Loucy (cell line): ENCODE results near the gene AHCYL1.

Experiments used
- H2AFZ ChIP-seq: fragments of 200-600 bp; sonication (generic); 2 replicates; pipeline ENCODE4 v1.6.0; 2016; ENCODE audit warnings: antibody characterized with exemption, mild to moderate bottlenecking, low read length, moderate library complexity
- H3F3A ChIP-seq: fragments of 200-600 bp; 2 replicates; pipeline ENCODE4 v1.6.0; 2016; ENCODE audit warnings: antibody characterized with exemption, low read depth, mild to moderate bottlenecking
- H3K27me3 ChIP-seq: fragments of 200-600 bp; sonication (generic); 2 replicates; pipeline ENCODE4 v1.6.1; 2014; ENCODE audit warnings: low read length, mild to moderate bottlenecking; ENCODE audit not compliant: insufficient read depth, poor library complexity, severe bottlenecking
- H3K36me3 ChIP-seq: fragments of 200-600 bp; sonication (generic); 2 replicates; pipeline ENCODE4 v1.6.1; 2016; ENCODE audit warnings: low read length; ENCODE audit not compliant: insufficient read depth
- H3K4me1 ChIP-seq: fragments of 200-600 bp; sonication (generic); 2 replicates; pipeline ENCODE4 v1.5.1; 2014; ENCODE audit warnings: low read length, mild to moderate bottlenecking; ENCODE audit not compliant: insufficient read depth, poor library complexity, severe bottlenecking
- H3K4me2 ChIP-seq: fragments of 200-600 bp; sonication (generic); 2 replicates; pipeline ENCODE4 v1.6.0; 2014; ENCODE audit warnings: antibody characterized with exemption, low read length, low read depth, mild to moderate bottlenecking; ENCODE audit not compliant: poor library complexity, severe bottlenecking
- H3K4me3 ChIP-seq: fragments of 200-600 bp; sonication (generic); 2 replicates; pipeline ENCODE4 v1.5.1; 2014; ENCODE audit warnings: low read length, mild to moderate bottlenecking, mixed read lengths; ENCODE audit not compliant: poor library complexity, severe bottlenecking
- H3K79me2 ChIP-seq: fragments of 200-600 bp; sonication (generic); 2 replicates; pipeline ENCODE4 v1.6.1; 2014; ENCODE audit warnings: low read length; ENCODE audit not compliant: insufficient read depth
- H3K9ac ChIP-seq: fragments of 200-600 bp; sonication (generic); 2 replicates; pipeline ENCODE4 v1.6.0; 2014; ENCODE audit warnings: mild to moderate bottlenecking, low read depth, low read length, moderate library complexity; ENCODE audit not compliant: poor library complexity, severe bottlenecking
- H3K9me2 ChIP-seq: fragments of 200-600 bp; sonication (generic); replicated peaks from 2 replicates; pipeline ENCODE4 v1.6.1; 2016; ENCODE audit warnings: low read depth, low read length, mixed read lengths
- H3K9me3 ChIP-seq: fragments of 200-600 bp; sonication (generic); 2 replicates; pipeline ENCODE4 v1.6.1; 2014; ENCODE audit warnings: mild to moderate bottlenecking, antibody characterized with exemption, low read length, low read depth; ENCODE audit not compliant: insufficient read depth
- H4K20me1 ChIP-seq: fragments of 200-600 bp; sonication (generic); 2 replicates; pipeline ENCODE4 v1.6.0; 2014; ENCODE audit warnings: antibody characterized with exemption, low read length, mild to moderate bottlenecking; ENCODE audit not compliant: insufficient read depth, poor library complexity, severe bottlenecking
- EZH2phosphoT487 ChIP-seq: fragments of 200-600 bp; IDR thresholded peaks from 2 replicates; pipeline ENCODE4 v1.6.1; 2018; ENCODE audit warnings: antibody characterized with exemption, mild to moderate bottlenecking, moderate library complexity, borderline replicate concordance
- TF ChIP-seq, protein P1 (sequence below): fragments of 200-600 bp; sonication (generic); conservative IDR thresholded peaks from 2 replicates; pipeline ENCODE4 v1.5.1; 2014; ENCODE audit warnings: mild to moderate bottlenecking, antibody characterized with exemption, low read length

Gene AHCYL1

DNA sequence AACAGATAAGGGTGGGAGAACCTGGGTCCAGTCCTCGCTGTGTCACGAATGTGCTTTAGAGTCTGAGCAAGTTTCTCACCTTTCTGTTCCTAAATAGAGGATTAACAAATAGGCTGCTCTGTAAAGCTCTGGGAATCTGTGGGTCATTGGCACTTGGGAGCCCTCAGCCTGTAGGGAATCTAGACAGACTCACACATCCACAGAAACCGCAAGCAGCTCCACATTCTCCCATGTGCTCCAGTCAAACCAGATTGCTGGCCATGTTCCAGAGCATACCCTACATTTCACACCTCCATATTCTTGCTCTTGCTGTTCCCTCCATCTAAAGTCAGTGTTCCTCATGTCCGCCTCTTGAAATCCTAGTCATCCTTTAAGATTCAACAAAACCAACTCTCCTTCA is 7.8 kb upstream of the AHCYL1 start:
- H3K4me2 ChIP-seq: no peak overlapping the region
- no peak overlapping the region for H2AFZ ChIP-seq
- no peak overlapping the region for H3K4me3 ChIP-seq
- no peaks in the 10 kb centered on the region for H3K9me3 ChIP-seq
- H3K4me1 ChIP-seq: no peaks in the 10 kb centered on the region
- H3K36me3 ChIP-seq: no peaks in the 10 kb centered on the region
- H3K79me2 ChIP-seq: no peaks in the 10 kb centered on the region
- no peaks in the 10 kb centered on the region for H3K27me3 ChIP-seq
- no peaks in the 10 kb centered on the region for H3K9me2 ChIP-seq
- H3F3A ChIP-seq: no peaks in the 10 kb centered on the region
- TF ChIP-seq, protein P1, sequence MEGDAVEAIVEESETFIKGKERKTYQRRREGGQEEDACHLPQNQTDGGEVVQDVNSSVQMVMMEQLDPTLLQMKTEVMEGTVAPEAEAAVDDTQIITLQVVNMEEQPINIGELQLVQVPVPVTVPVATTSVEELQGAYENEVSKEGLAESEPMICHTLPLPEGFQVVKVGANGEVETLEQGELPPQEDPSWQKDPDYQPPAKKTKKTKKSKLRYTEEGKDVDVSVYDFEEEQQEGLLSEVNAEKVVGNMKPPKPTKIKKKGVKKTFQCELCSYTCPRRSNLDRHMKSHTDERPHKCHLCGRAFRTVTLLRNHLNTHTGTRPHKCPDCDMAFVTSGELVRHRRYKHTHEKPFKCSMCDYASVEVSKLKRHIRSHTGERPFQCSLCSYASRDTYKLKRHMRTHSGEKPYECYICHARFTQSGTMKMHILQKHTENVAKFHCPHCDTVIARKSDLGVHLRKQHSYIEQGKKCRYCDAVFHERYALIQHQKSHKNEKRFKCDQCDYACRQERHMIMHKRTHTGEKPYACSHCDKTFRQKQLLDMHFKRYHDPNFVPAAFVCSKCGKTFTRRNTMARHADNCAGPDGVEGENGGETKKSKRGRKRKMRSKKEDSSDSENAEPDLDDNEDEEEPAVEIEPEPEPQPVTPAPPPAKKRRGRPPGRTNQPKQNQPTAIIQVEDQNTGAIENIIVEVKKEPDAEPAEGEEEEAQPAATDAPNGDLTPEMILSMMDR: no peak
- TF ChIP-seq EZH2phosphoT487: no peak
- no peak overlapping the region for H3K9ac ChIP-seq
- H4K20me1 ChIP-seq: no peaks in the 10 kb centered on the region

DNA sequence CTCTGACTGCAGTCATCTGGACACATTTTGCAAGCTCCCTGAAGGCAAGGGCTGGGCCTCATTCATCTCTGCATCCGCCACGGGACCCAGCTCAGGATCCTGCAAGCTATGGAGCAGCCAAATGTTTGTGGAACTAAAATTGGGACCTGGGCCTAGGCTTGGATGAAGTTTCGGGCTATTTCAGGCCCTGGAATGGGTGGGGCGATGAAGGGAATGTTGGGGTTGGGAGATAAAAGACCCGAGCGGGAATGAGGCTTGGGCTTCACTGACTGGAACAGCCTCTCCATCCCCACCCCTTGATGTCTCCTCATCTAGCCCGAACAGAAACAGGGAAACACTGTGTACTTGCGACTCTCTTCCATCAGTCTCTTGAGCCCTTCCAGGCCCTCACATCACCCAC is 7.3 kb upstream of the AHCYL1 start:
- Histone ChIP-seq H3K4me2 (no peak overlapping the region), H3K9ac (no peak overlapping the region), H4K20me1 (no peaks in the 10 kb centered on the region), H3K9me3 (no peaks in the 10 kb centered on the region), H3K27me3 (no peaks in the 10 kb centered on the region), H3K36me3 (no peaks in the 10 kb centered on the region), H3K4me3 (no peak overlapping the region), H3F3A (no peaks in the 10 kb centered on the region), H3K79me2 (no peaks in the 10 kb centered on the region), H2AFZ (no peak overlapping the region), H3K9me2 (no peaks in the 10 kb centered on the region), H3K4me1 (no peaks in the 10 kb centered on the region)
- TF ChIP-seq EZH2phosphoT487: no peak
- TF ChIP-seq, protein P1: no peak

DNA sequence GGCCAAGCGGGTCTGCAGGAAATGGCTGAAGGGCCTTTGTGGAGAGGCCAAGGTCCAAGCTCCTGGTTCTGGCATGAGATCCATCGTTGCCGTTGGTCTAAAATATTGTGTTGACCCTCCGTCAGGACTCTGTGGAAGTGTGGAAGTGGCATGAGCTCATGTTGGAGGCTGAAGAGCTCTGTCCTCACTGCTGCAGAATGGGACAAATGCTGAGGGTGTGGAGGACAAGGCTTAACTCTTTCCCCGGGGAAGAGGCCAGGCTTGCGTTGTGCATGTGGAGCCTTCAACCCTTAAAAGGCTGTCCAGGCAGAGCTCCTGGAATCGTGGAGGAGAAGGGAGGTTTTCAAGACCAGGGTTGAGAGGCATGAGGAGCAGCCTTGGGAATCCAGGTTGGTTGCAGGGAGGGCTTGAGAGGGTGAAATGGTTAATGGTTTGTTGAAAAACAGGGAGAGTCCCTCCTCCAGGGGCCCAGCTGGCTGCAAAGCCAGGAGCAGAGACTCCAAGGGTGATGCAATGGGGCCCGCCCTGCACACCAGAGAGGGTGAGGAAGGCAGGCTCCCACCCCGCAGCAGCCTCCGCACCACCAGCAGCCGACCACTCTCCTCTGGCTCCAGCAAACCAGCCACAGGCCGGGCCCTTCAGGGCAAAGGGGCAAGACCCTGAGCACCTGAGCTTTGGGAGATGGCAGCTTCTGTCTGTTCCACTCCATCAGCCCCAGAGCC is 6.7 kb upstream of the AHCYL1 start:
- Histone ChIP-seq H2AFZ (no peak overlapping the region), H3F3A (no peaks in the 10 kb centered on the region), H3K4me2 (no peak overlapping the region)

More for the DNA sequence above, 6.7 kb upstream of the AHCYL1 start:
- Histone ChIP-seq H3K4me1 (no peaks in the 10 kb centered on the region), H3K4me3 (no peak overlapping the region), H3K9me2 (no peaks in the 10 kb centered on the region), H3K9ac (no peak overlapping the region), H4K20me1 (no peaks in the 10 kb centered on the region), H3K79me2 (no peaks in the 10 kb centered on the region), H3K36me3 (no peaks in the 10 kb centered on the region), H3K9me3 (no peaks in the 10 kb centered on the region), H3K27me3 (no peaks in the 10 kb centered on the region)
- no peak for TF ChIP-seq EZH2phosphoT487
- TF ChIP-seq, protein P1: no peak
